Activated T-helper 2 cell treated with anti-CD3 and anti-CD28 coated beads, Interferon-gamma antibody, Interleukin-2, Interleukin-4, amounts not matched to agents 10 μg/mL and 5 μg/mL and 100 μg/mL, durations not matched to agents 14 hours and 24 hours and 36 hours (primary cell): ENCODE measurements around the gene NUMBL. TPM values are rescaled to one million over a fixed set of nuclear protein-coding genes. Genes with fewer than 3 reads are reported as not detected.

ENCODE experiments used
- DNase-seq: peaks from one replicate; pipeline ENCODE4 v3.0.0; 2021; ENCODE audit warnings: low spot score
- H3K27ac Mint-ChIP-seq: one replicate; pipeline ENCODE4 v1.8.0; 2021; ENCODE audit warnings: mixed read lengths
- H3K27me3 Mint-ChIP-seq: one replicate; pipeline ENCODE4 v1.8.0; 2021; ENCODE audit warnings: low read depth, mixed read lengths
- H3K36me3 Mint-ChIP-seq: one replicate; pipeline ENCODE4 v1.8.0; 2021; ENCODE audit warnings: low read depth, mixed read lengths
- H3K4me1 Mint-ChIP-seq: one replicate; pipeline ENCODE4 v1.8.0; 2021; ENCODE audit warnings: low read depth, mixed read lengths
- H3K4me3 Mint-ChIP-seq: one replicate; pipeline ENCODE4 v1.8.0; 2021; ENCODE audit warnings: low read depth, mild to moderate bottlenecking, moderate library complexity, mixed read lengths
- H3K9me3 Mint-ChIP-seq: one replicate; pipeline ENCODE4 v1.8.0; 2021; ENCODE audit warnings: mixed read lengths
- intact Hi-C: fragments of 100-400 bp; cut with micrococcal nuclease; formaldehyde crosslinking; loops from one replicate; pipeline ENCODE4 v1.15.1; 2023
- total RNA-seq: library from RNA; stranded (reverse); gene quantifications from 2 replicates; pipeline ENCODE4 v1.2.3, GENCODE V29; 2022

Gene NUMBL
- total RNA-seq, 1 donor from 2014 or later = 18.0 TPM

DNA sequence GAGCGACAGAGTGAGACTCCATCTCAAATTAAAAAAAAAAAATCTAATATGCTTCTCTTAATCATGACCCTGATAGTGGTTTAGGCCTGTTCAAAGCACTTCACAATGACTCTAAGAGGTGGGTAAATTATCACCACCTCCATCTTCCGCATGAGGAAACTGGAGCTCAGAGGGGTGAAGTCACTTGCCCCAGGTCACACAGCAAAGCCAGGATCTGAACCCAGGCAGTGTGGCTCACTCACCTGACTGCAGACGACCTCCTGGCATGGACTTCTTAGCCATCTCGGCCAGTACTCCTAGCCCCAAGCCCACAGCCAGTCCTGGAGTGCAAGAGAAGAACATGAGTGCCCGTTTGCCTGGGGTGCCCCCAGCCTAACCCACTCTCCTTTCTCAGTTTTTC is 19.4 kb upstream of the NUMBL start:
- Mint-ChIP-seq H3K4me3 (no peak overlapping the region), H3K27me3 (no peaks in the 10 kb centered on the region), H3K27ac (no peak overlapping the region), H3K4me1 (peaks cover 17% of the 10 kb centered on the region), H3K9me3 (no peaks in the 10 kb centered on the region), H3K36me3 (peaks cover 45% of the 10 kb centered on the region)
- intact Hi-C loops = no loop called here
- DNase-seq = no peak

DNA sequence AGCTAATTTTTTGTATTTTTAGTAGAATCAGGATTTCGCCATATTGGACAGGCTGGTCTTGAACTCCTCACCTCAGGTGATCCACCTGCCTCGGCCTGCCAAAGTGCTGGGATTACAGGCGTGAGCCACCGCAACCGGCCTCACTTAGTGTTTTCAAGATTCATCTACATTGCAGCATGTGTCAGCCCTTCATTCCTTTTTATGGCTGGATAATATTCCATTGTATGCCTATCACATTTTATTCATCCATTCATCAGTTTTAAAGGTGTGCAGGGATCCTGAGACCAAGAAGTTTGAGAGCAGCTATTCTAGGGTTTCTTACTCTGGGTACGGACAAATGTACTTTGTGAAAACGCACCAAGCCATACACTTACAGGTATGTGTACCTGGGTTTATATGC is 17.2 kb upstream of the NUMBL start:
- Mint-ChIP-seq H3K27ac (no peak overlapping the region), H3K4me3 (no peak overlapping the region), H3K4me1 (peaks cover 7% of the 10 kb centered on the region), H3K27me3 (no peaks in the 10 kb centered on the region), H3K9me3 (no peaks in the 10 kb centered on the region), H3K36me3 (peaks cover 47% of the 10 kb centered on the region)
- intact Hi-C loops = no loop called here
- no peak for DNase-seq

DNA sequence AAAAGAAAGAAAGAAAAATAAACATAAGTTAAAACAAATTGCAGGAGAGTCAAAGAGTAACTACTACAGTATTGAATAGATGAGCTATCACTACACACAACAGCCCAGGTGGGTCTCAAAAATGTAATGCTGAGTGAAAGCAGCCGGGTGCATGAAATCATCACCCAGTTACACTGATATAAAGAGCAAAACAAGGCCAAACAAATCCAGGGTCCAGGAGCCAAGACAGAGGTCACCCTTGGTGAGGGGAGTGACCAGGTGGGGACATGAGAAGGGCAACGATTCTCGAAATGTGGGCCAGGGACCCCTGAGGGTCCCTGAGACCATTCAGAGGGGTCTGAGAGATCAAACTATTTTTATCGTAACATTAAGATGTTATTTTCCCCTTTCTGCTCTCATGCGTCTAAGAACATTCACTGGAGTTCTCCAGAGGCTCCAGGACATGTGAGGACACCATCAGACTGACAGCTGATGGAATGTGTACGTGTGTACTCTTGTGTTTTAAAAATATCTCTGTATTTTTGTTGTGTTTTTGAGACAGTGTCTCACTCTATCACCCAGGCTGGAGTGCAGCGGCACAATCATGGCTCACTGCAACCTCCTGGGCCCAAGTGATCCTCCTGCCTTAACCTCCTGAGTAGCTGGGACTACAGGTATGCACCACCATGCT is 15.6 kb upstream of the NUMBL start:
- H3K4me1 Mint-ChIP-seq = peaks cover 2% of the 10 kb centered on the region
- no peak overlapping the region for H3K27ac Mint-ChIP-seq
- intact Hi-C loops = no loop called here
- no peaks in the 10 kb centered on the region for H3K9me3 Mint-ChIP-seq
- no peak overlapping the region for H3K4me3 Mint-ChIP-seq
- H3K27me3 Mint-ChIP-seq = no peaks in the 10 kb centered on the region
- H3K36me3 Mint-ChIP-seq = peaks cover 46% of the 10 kb centered on the region
- DNase-seq = no peak

DNA sequence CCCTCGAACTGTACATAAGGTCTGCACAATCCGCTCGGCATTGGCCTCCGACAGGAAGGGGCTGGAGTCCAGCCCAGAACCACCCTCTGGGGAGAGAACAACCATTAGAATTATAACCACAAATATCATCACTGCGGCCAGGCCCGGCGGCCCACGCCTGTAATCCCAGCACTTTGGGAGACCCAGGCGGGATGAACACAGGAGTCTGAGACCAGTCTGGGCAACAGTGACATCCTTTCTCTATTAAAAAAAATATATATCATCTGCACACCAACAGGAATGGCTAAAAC is 14.9 kb upstream of the NUMBL start:
- no peak for DNase-seq
- intact Hi-C loops = no loop called here
- no peak overlapping the region for H3K27ac Mint-ChIP-seq
- H3K4me3 Mint-ChIP-seq = no peak overlapping the region
- peaks cover 2% of the 10 kb centered on the region for H3K4me1 Mint-ChIP-seq
- H3K9me3 Mint-ChIP-seq = no peaks in the 10 kb centered on the region
- peaks cover 47% of the 10 kb centered on the region for H3K36me3 Mint-ChIP-seq
- H3K27me3 Mint-ChIP-seq = no peaks in the 10 kb centered on the region

- Mint-ChIP-seq H3K4me1 (peaks cover 2% of the 10 kb centered on the region), H3K27me3 (no peaks in the 10 kb centered on the region), H3K9me3 (no peaks in the 10 kb centered on the region), H3K36me3 (peaks cover 45% of the 10 kb centered on the region), H3K4me3 (no peak overlapping the region), H3K27ac (no peak overlapping the region)
- no peak for DNase-seq
- intact Hi-C loops = no loop called here
Measured at GRCh38 chr19:40704491-40705361, 14.3 kb upstream of the NUMBL start.

GRCh38 chr19:40703029-40703755 is 12.7 kb upstream of the NUMBL start:
- no peak for DNase-seq
- Mint-ChIP-seq H3K36me3 (peaks cover 37% of the 10 kb centered on the region), H3K27me3 (no peaks in the 10 kb centered on the region), H3K4me3 (no peak overlapping the region), H3K9me3 (no peaks in the 10 kb centered on the region), H3K27ac (no peak overlapping the region), H3K4me1 (no peaks in the 10 kb centered on the region)
- intact Hi-C loops = no loop called here

DNA sequence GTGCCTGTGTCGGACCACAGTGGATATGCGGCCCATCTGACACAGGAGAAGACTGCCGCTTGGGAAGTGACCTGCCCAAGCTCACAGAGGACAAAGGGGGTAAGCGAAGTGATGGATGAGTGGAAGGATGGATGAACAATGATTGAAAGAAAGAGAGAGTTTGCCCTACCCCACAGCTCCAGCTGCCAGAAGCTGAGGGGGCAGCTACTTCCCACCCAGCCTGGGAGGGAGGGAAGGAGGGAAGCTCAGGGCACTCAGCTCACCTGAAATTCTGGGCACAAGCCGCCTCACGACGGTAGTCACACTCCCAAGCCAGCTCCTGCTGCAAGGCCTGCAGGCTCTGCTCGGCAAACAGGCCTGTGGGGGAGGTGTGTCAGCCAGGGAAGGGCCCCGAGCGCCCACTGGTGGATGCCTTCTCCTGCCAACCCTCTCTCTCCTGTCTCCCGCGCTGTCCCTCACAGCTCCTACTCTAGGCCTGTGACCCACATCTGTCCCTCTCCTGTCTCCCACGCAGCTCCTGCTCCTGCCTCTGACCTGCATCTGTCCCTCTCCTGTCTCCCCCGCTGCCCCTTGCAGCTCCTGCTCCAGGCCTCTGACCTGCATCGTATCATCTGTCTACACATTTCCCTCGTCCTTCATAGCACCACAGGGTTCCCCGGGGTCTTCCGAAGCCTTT is 12.0 kb upstream of the NUMBL start:
- Mint-ChIP-seq H3K4me3 (no peak overlapping the region), H3K9me3 (no peaks in the 10 kb centered on the region), H3K4me1 (no peaks in the 10 kb centered on the region), H3K27ac (no peak overlapping the region), H3K27me3 (no peaks in the 10 kb centered on the region), H3K36me3 (peaks cover 34% of the 10 kb centered on the region)
- DNase-seq = no peak
- intact Hi-C loops = no loop called here

GRCh38 chr19:40701758-40702157 is 11.3 kb upstream of the NUMBL start:
- peaks cover 32% of the 10 kb centered on the region for H3K36me3 Mint-ChIP-seq
- H3K4me3 Mint-ChIP-seq = no peak overlapping the region
- no peaks in the 10 kb centered on the region for H3K4me1 Mint-ChIP-seq
- H3K9me3 Mint-ChIP-seq = no peaks in the 10 kb centered on the region
- DNase-seq = no peak
- H3K27ac Mint-ChIP-seq = no peak overlapping the region
- intact Hi-C loops = no loop called here
- H3K27me3 Mint-ChIP-seq = no peaks in the 10 kb centered on the region

- peaks cover 27% of the 10 kb centered on the region for H3K36me3 Mint-ChIP-seq
- H3K4me1 Mint-ChIP-seq = no peaks in the 10 kb centered on the region
- no peak overlapping the region for H3K27ac Mint-ChIP-seq
- intact Hi-C loops = no loop called here
- no peak overlapping the region for H3K4me3 Mint-ChIP-seq
- no peaks in the 10 kb centered on the region for H3K9me3 Mint-ChIP-seq
- DNase-seq = no peak
- H3K27me3 Mint-ChIP-seq = no peaks in the 10 kb centered on the region
Measured at GRCh38 chr19:40700083-40700482, 9.6 kb upstream of the NUMBL start.

DNA sequence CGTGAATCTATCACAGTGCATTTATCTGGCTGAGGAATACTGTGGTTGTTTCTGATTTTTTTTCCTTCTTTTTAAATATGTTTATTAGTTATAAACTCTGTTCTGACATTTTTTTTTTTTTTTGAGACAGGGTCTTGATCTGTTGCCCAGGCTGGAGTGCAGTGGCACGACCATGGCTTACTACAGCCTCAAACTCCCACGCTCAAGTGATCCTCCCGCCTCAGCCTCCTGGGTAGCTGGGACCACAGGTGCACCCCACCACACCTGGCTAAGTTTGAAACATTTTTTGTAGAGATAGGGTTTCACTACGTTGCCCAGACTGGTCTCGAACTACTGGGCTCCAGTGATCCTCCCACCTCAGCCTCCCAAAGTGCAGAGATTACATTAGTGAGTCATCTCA is 6.6 kb upstream of the NUMBL start:
- no peaks in the 10 kb centered on the region for H3K27me3 Mint-ChIP-seq
- peaks cover 17% of the 10 kb centered on the region for H3K36me3 Mint-ChIP-seq
- intact Hi-C loops = no loop called here
- H3K4me3 Mint-ChIP-seq = no peak overlapping the region
- no peaks in the 10 kb centered on the region for H3K4me1 Mint-ChIP-seq
- no peak for DNase-seq
- H3K9me3 Mint-ChIP-seq = no peaks in the 10 kb centered on the region
- no peak overlapping the region for H3K27ac Mint-ChIP-seq

GRCh38 chr19:40695881-40696280 is 5.4 kb upstream of the NUMBL start:
- peaks cover 12% of the 10 kb centered on the region for H3K36me3 Mint-ChIP-seq
- intact Hi-C loops = no loop called here
- H3K9me3 Mint-ChIP-seq = no peaks in the 10 kb centered on the region
- no peak for DNase-seq
- no peaks in the 10 kb centered on the region for H3K4me1 Mint-ChIP-seq
- H3K27me3 Mint-ChIP-seq = no peaks in the 10 kb centered on the region
- H3K4me3 Mint-ChIP-seq = no peak overlapping the region
- H3K27ac Mint-ChIP-seq = no peak overlapping the region

DNA sequence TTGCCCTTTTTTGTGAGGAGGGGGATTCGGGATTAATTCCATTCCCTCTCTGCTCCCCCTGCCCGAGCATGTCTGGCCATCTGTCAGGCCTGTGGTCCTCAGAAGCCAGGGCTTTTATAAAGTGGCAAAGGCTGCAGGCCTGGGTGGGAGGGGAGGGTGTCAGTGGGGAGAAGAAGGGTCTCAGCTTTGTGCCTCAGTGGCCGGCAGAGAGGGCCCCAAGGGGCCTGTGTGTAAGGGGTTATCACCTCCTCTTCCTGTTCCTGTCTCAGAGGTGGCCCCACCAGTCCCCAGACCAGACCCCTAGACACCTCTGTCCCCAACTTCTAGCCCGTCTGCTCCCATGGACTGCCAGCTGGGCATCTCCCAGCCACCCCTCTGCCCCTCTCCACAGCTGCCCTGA is 3.4 kb upstream of the NUMBL start:
- H3K4me1 Mint-ChIP-seq = peaks cover 1% of the 10 kb centered on the region

More for the DNA sequence above, 3.4 kb upstream of the NUMBL start:
- Mint-ChIP-seq H3K9me3 (no peaks in the 10 kb centered on the region), H3K36me3 (peaks cover 8% of the 10 kb centered on the region), H3K4me3 (no peak overlapping the region), H3K27ac (no peak overlapping the region), H3K27me3 (no peaks in the 10 kb centered on the region)
- DNase-seq = no peak
- intact Hi-C loops = no loop called here
